Measurements from ENCODE around the gene GRK6. TPM values are rescaled to one million over a fixed set of nuclear protein-coding genes. Genes with fewer than 3 reads are reported as not detected.
A peak's percentile ranks its signal among the peaks of the same experiment; 100 is the strongest.

Gene GRK6
- total RNA-seq, 1 donor = 19.2 TPM

GRCh38 chr5:177470759-177471536 lies 44.5 kb downstream of the GRK6 start:
- Histone ChIP-seq H4K20me1 (ENCODE audit: insufficient read depth, low read length) (peaks cover 58% of the 10 kb centered on the region), H3K36me3 (ENCODE audit: insufficient read depth, low read length) (peaks cover 23% of the 10 kb centered on the region), H3K4me3 (ENCODE audit: insufficient read depth, low read length) (peak overlapping the region; percentile 87), H3K9me3 (ENCODE audit: low read depth, low read length) (no peaks in the 10 kb centered on the region), H3K27me3 (ENCODE audit: insufficient read depth, low read length) (no peaks in the 10 kb centered on the region), H3K4me2 (ENCODE audit: insufficient read depth, low read length) (peak overlapping the region; percentile 90), H3K4me1 (ENCODE audit: insufficient read depth, low read length) (peaks cover 42% of the 10 kb centered on the region), H3K79me2 (ENCODE audit: insufficient read depth, low read length) (peaks cover 49% of the 10 kb centered on the region), H3K27ac (ENCODE audit: low read depth, low read length) (peak overlapping the region; percentile 80), H2AFZ (ENCODE audit: low read length) (no peak overlapping the region)
- DNase-seq (ENCODE audit: insufficient read length, low spot score, missing footprints) = peak; percentile 97
- no peak for TF ChIP-seq CTCF (IDR thresholded peaks at IDR 0.05; ENCODE audit: extremely low read depth, low read depth, low read length)

- no peaks in the 10 kb centered on the region for H3K27me3 ChIP-seq (ENCODE audit: insufficient read depth, low read length)
- H3K9me3 ChIP-seq (ENCODE audit: low read depth, low read length) = no peaks in the 10 kb centered on the region
- H3K4me2 ChIP-seq (ENCODE audit: insufficient read depth, low read length) = peak overlapping the region; percentile 90
- peaks cover 42% of the 10 kb centered on the region for H3K4me1 ChIP-seq (ENCODE audit: insufficient read depth, low read length)
- peak overlapping the region; percentile 80 for H3K27ac ChIP-seq (ENCODE audit: low read depth, low read length)
- H3K79me2 ChIP-seq (ENCODE audit: insufficient read depth, low read length) = peaks cover 49% of the 10 kb centered on the region
- peak overlapping the region; percentile 87 for H3K4me3 ChIP-seq (ENCODE audit: insufficient read depth, low read length)
- no peak for TF ChIP-seq CTCF (IDR thresholded peaks at IDR 0.05; ENCODE audit: extremely low read depth, low read depth, low read length)
- H4K20me1 ChIP-seq (ENCODE audit: insufficient read depth, low read length) = peaks cover 50% of the 10 kb centered on the region
- peaks cover 15% of the 10 kb centered on the region for H3K36me3 ChIP-seq (ENCODE audit: insufficient read depth, low read length)
- peak; percentile 95 for DNase-seq (ENCODE audit: insufficient read length, low spot score, missing footprints)
- H2AFZ ChIP-seq (ENCODE audit: low read length) = no peak overlapping the region
Measured at GRCh38 chr5:177471610-177472356, 45.3 kb downstream of the GRK6 start.

- peaks cover 42% of the 10 kb centered on the region for H3K4me1 ChIP-seq (ENCODE audit: insufficient read depth, low read length)
- H2AFZ ChIP-seq (ENCODE audit: low read length) = no peak overlapping the region
- peaks cover 47% of the 10 kb centered on the region for H4K20me1 ChIP-seq (ENCODE audit: insufficient read depth, low read length)
- H3K27me3 ChIP-seq (ENCODE audit: insufficient read depth, low read length) = no peaks in the 10 kb centered on the region
- H3K4me3 ChIP-seq (ENCODE audit: insufficient read depth, low read length) = peak overlapping the region; percentile 87
- peaks cover 49% of the 10 kb centered on the region for H3K79me2 ChIP-seq (ENCODE audit: insufficient read depth, low read length)
- DNase-seq (ENCODE audit: insufficient read length, low spot score, missing footprints) = peak; percentile 96
- peaks cover 9% of the 10 kb centered on the region for H3K36me3 ChIP-seq (ENCODE audit: insufficient read depth, low read length)
- TF ChIP-seq CTCF (IDR thresholded peaks at IDR 0.05; ENCODE audit: extremely low read depth, low read depth, low read length) = no peak
- H3K4me2 ChIP-seq (ENCODE audit: insufficient read depth, low read length) = peak overlapping the region; percentile 90
- peak overlapping the region; percentile 80 for H3K27ac ChIP-seq (ENCODE audit: low read depth, low read length)
- H3K9me3 ChIP-seq (ENCODE audit: low read depth, low read length) = no peaks in the 10 kb centered on the region
Measured at GRCh38 chr5:177472460-177473442, 46.3 kb downstream of the GRK6 start.

All from osteoblast (primary cell).